Stimulated activated CD8-positive, alpha-beta memory T cell treated with anti-CD3 and anti-CD28 coated beads, Interleukin-4, amount 100 ng/mL, for 24 hours (primary cell): Measurements from ENCODE around the gene P2RX2.

Source experiments
- DNase-seq: peaks from one replicate; pipeline ENCODE4 v3.0.0-alpha.2; 2020; ENCODE audit warnings: low read depth

P2RX2 gene

GRCh38 chr12:132662901-132663755 is 44.6 kb downstream of the P2RX2 start:
- no peak for DNase-seq

GRCh38 chr12:132664206-132665148 is 45.9 kb downstream of the P2RX2 start:
- no peak for DNase-seq

- DNase-seq: no peak
Measured at GRCh38 chr12:132665149-132665491, 46.5 kb downstream of the P2RX2 start.

- no peak for DNase-seq
Measured at GRCh38 chr12:132665794-132666193, 47.2 kb downstream of the P2RX2 start.

GRCh38 chr12:132668191-132669088 is 49.9 kb downstream of the P2RX2 start:
- DNase-seq: no peak

GRCh38 chr12:132669166-132669879 is 50.7 kb downstream of the P2RX2 start:
- DNase-seq: no peak
